ENCODE measurements around the gene ESCO1. TPM values are rescaled to one million over a fixed set of nuclear protein-coding genes. Genes with fewer than 3 reads are reported as not detected.
"Not testable (repeated sequence)": the region's sequence is repeated elsewhere in the genome, so short reads cannot be mapped to it uniquely, and the experiment has no call there.

Gene ESCO1
- total RNA-seq: 4.8 TPM

GRCh38 chr18:21600526-21601410, at the start of gene ESCO1:
ESCO1 (minus strand) TSS chr18:21600704; CDS start chr18:21574843, 25,861 bp downstream.
- peak; percentile 97 to 99 (median 98) for DNase-seq (ENCODE audit: low read depth in 2 of 3, low spot score in 2 of 3)

GRCh38 chr18:21640375-21640774, 39.9 kb upstream of the ESCO1 start:
- DNase-seq (ENCODE audit: low read depth in 2 of 3, low spot score in 2 of 3): not testable (repeated sequence)

GRCh38 chr18:21638822-21639221, 38.3 kb upstream of the ESCO1 start:
- no peak for DNase-seq (ENCODE audit: low read depth in 2 of 3, low spot score in 2 of 3)

GRCh38 chr18:21636769-21637168, 36.3 kb upstream of the ESCO1 start:
- DNase-seq (ENCODE audit: low read depth in 2 of 3, low spot score in 2 of 3): no peak

GRCh38 chr18:21634588-21635199, 34.2 kb upstream of the ESCO1 start:
- DNase-seq (ENCODE audit: low read depth in 2 of 3, low spot score in 2 of 3): no peak

- peak in 2 of 3 donors; percentile 8 to 46 for DNase-seq (ENCODE audit: low read depth in 2 of 3, low spot score in 2 of 3)
Observed at GRCh38 chr18:21632393-21632792, 31.9 kb upstream of the ESCO1 start.

- DNase-seq (ENCODE audit: low read depth in 2 of 3, low spot score in 2 of 3): no peak
Observed at GRCh38 chr18:21629089-21629832, 28.8 kb upstream of the ESCO1 start.

GRCh38 chr18:21621640-21622039, 21.1 kb upstream of the ESCO1 start:
- not testable (repeated sequence) for DNase-seq (ENCODE audit: low read depth in 2 of 3, low spot score in 2 of 3)

GRCh38 chr18:21612125-21613039, 11.9 kb upstream of the ESCO1 start, which contains the start of gene SNRPD1:
SNRPD1 (plus strand) TSS chr18:21612314; CDS start chr18:21612430, 116 bp downstream.
- DNase-seq (ENCODE audit: low read depth in 2 of 3, low spot score in 2 of 3): peak; percentile 87 to 91 (median 89)

- not testable (repeated sequence) for DNase-seq (ENCODE audit: low read depth in 2 of 3, low spot score in 2 of 3)
Observed at GRCh38 chr18:21611401-21612124, 11.1 kb upstream of the ESCO1 start.

- no peak for DNase-seq (ENCODE audit: low read depth in 2 of 3, low spot score in 2 of 3)
Observed at GRCh38 chr18:21605213-21605612, 4.7 kb upstream of the ESCO1 start.

GRCh38 chr18:21604671-21605070, 4.2 kb upstream of the ESCO1 start:
- no peak for DNase-seq (ENCODE audit: low read depth in 2 of 3, low spot score in 2 of 3)

- DNase-seq (ENCODE audit: low read depth in 2 of 3, low spot score in 2 of 3): peak in 2 of 3 donors; percentile 67 to 84
Observed at GRCh38 chr18:21602299-21602587, 1.7 kb upstream of the ESCO1 start.

GRCh38 chr18:21599585-21600525, 649 bp downstream of the ESCO1 start:
- DNase-seq (ENCODE audit: low read depth in 2 of 3, low spot score in 2 of 3): peak in 2 of 3 donors; percentile 7 to 8

GRCh38 chr18:21598726-21599584, 1.5 kb downstream of the ESCO1 start:
- no peak for DNase-seq (ENCODE audit: low read depth in 2 of 3, low spot score in 2 of 3)

GRCh38 chr18:21597620-21598019, 2.9 kb downstream of the ESCO1 start:
- DNase-seq (ENCODE audit: low read depth in 2 of 3, low spot score in 2 of 3): no peak

GRCh38 chr18:21593540-21594257, 6.8 kb downstream of the ESCO1 start:
- DNase-seq (ENCODE audit: low read depth in 2 of 3, low spot score in 2 of 3): no peak

Data from hematopoietic multipotent progenitor cell (in vitro differentiated cells).